GM12878 (cell line): Measurements from ENCODE around the gene MTRF1. TPM values are rescaled to one million over a fixed set of nuclear protein-coding genes. Genes with fewer than 3 reads are reported as not detected.

Experiments
- ATAC-seq: fragments of 200-7000 bp; cut with Tn5 transposase; 3 replicates; pipeline ENCODE4 v1.9.1; 2020; ENCODE audit warnings: mild to moderate bottlenecking, moderate library complexity
- BruUV-seq: library from RNA; stranded (reverse); fragments of 400-500 nt; replicated peaks from 2 replicates; lab custom pipeline; 2021; lab: Mats Ljungman, UMichigan
- CTCF ChIA-PET: fragments of 300-600 bp; sonication (Branson Sonifier 250); formaldehyde crosslinking; extraction: SDS; loops from one replicate; lab custom pipeline; 2021; ENCODE audit warnings: inconsistent platforms; lab: Yijun Ruan, JAX
- POLR2A ChIA-PET: fragments of 350-600 bp; formaldehyde crosslinking; extraction: SDS; loops from one replicate; lab custom pipeline; 2021; ENCODE audit warnings: inconsistent platforms; lab: Charles Lee
- RAD21 ChIA-PET: fragments of 300-600 bp; sonication (Branson Sonifier 250); formaldehyde crosslinking; loops from one replicate; lab custom pipeline; 2023; ENCODE audit warnings: antibody characterized with exemption; ENCODE audit not compliant: unreplicated experiment; lab: Charles Lee
- SMC1A ChIA-PET: fragments of 300-600 bp; sonication (Branson Sonifier 250); formaldehyde crosslinking; loops from one replicate; lab custom pipeline; 2023; ENCODE audit not compliant: unreplicated experiment, uncharacterized antibody; lab: Charles Lee
- DNase-seq: peaks from one replicate; pipeline ENCODE4 v3.0.0-alpha.2; 2011; ENCODE audit warnings: low read depth, low spot score
- FAIRE-seq: peaks from 3 replicates; lab custom pipeline; 2011; peaks lifted over from hg19 to GRCh38; lab: Jason Lieb, UNC
- H2AFZ ChIP-seq: 2 replicates; pipeline ENCODE4 v1.6.0; 2011; ENCODE audit warnings: low read depth, low read length, control low read depth; ENCODE audit not compliant: control insufficient read depth
- H3K27ac ChIP-seq: 2 replicates; pipeline ENCODE4 v1.5.1; 2011; ENCODE audit warnings: control low read depth; ENCODE audit not compliant: control insufficient read depth, insufficient read depth
- H3K27me3 ChIP-seq, 2 experiments: replicated peaks in 1 of 2; 2 replicates each; pipeline versions ENCODE4 v1.6.0 to v1.6.1; 2011; ENCODE audit warnings: low read length in 1 of 2; ENCODE audit not compliant: control insufficient read depth in 2 of 2, insufficient read depth in 2 of 2
- H3K36me3 ChIP-seq, 2 experiments: 2 replicates each; pipeline ENCODE4 v1.5.1; 2011; ENCODE audit warnings: low read length in 1 of 2; ENCODE audit not compliant: control insufficient read depth in 2 of 2, insufficient read depth in 2 of 2
- H3K4me1 ChIP-seq: 2 replicates; pipeline ENCODE4 v1.6.1; 2011; ENCODE audit warnings: mild to moderate bottlenecking, low read length, moderate library complexity, mixed read lengths; ENCODE audit not compliant: control insufficient read depth, insufficient read depth
- H3K4me2 ChIP-seq: 2 replicates; pipeline ENCODE4 v1.6.0; 2011; ENCODE audit warnings: control low read depth; ENCODE audit not compliant: control insufficient read depth, insufficient read depth
- H3K4me3 ChIP-seq: fragments of 200-600 bp; sonication (generic); 2 replicates; pipeline ENCODE4 v1.5.1; 2016
- H3K79me2 ChIP-seq: 2 replicates; pipeline ENCODE4 v1.6.0; 2011; ENCODE audit warnings: low read length; ENCODE audit not compliant: control insufficient read depth, insufficient read depth
- H3K9ac ChIP-seq: 2 replicates; pipeline ENCODE4 v1.8.0; 2011; ENCODE audit warnings: low read length, control low read depth, mixed read lengths; ENCODE audit not compliant: control insufficient read depth, insufficient read depth
- H3K9me3 ChIP-seq: replicated peaks from 3 replicates; pipeline ENCODE4 v1.5.1; 2011; ENCODE audit warnings: mild to moderate bottlenecking, low read length; ENCODE audit not compliant: control insufficient read depth, insufficient read depth
- H4K20me1 ChIP-seq: 2 replicates; pipeline ENCODE4 v1.6.0; 2011; ENCODE audit not compliant: control insufficient read depth, insufficient read depth
- BHLHE40 ChIP-seq, 2 experiments: fragments of 450-650 bp in 1 of 2; IDR thresholded peaks; 2 replicates each; pipeline ENCODE4 v1.6.1; 2011 to 2017; ENCODE audit warnings: low read depth in 2 of 2, borderline replicate concordance in 1 of 2, improper control_type of control experiment in 1 of 2, low read length in 1 of 2, mild to moderate bottlenecking in 1 of 2
- MYB ChIP-seq: fragments of 150-350 bp; IDR thresholded peaks from 2 replicates; pipeline ENCODE4 v1.6.1; 2014; ENCODE audit warnings: mild to moderate bottlenecking, low read depth, low read length, borderline replicate concordance
- PAX8 ChIP-seq: fragments of 450-650 bp; IDR thresholded peaks from 2 replicates; pipeline ENCODE4 v1.6.1; 2017; ENCODE audit warnings: mild to moderate bottlenecking, moderate library complexity
- RELB ChIP-seq: fragments of 450-650 bp; IDR thresholded peaks from 2 replicates; pipeline ENCODE4 v1.6.1; 2017; ENCODE audit warnings: low read depth, mild to moderate bottlenecking, moderate library complexity
- ZBTB11 ChIP-seq: fragments of 450-650 bp; formaldehyde crosslinking; IDR thresholded peaks from 2 replicates; pipeline ENCODE4 v1.5.0; 2022; ENCODE audit warnings: mild to moderate bottlenecking, missing genetic modification characterization
- ZNF207 ChIP-seq: fragments of 450-650 bp; IDR thresholded peaks from 2 replicates; pipeline ENCODE4 v1.6.1; 2014; ENCODE audit warnings: antibody characterized with exemption, mild to moderate bottlenecking, borderline replicate concordance
- WGBS: methylation state at CpG from one replicate; pipeline ENCODE4 v1.1.6; 2016; ENCODE audit warnings: low lambda C conversion rate; ENCODE audit not compliant: insufficient replicate concordance, insufficient coverage; ENCODE audit errors: missing lambda C conversion rate; 5-methylcytosine and 5-hydroxymethylcytosine counted together
- in situ Hi-C: fragments of 300-500 bp; cut with MboI; formaldehyde crosslinking; loops from 9 replicates; pipeline ENCODE4 v1.14.3; 2018; ENCODE audit warnings: mixed read lengths
- intact Hi-C: fragments of 100-400 bp; cut with micrococcal nuclease; formaldehyde crosslinking; loops from one replicate; pipeline ENCODE4 v1.14.2; 2022; ENCODE audit not compliant: unreplicated experiment
- polyA plus RNA-seq, 11 experiments: library from polyadenylated mRNA; depleted of rRNA in 4 of 11; unstranded in 6 of 11; stranded (reverse) in 5 of 11; fragments of >200 nt; fragmentation: Nextera tagmentation in 4 of 11; fragmentation: Illumina TruSeq in 1 of 11; extraction: Ambion mirVana in 4 of 11; extraction: Trizol in 1 of 11; gene quantifications; 1 replicate in 1 of 11; 2 replicates in 10 of 11; pipeline versions ENCODE4 v1.2.1 to v1.2.3, GENCODE V29; 2011 to 2016; ENCODE audit warnings: inconsistent platforms in 2 of 11, missing spikeins in 2 of 11, low read depth in 1 of 11
- total RNA-seq, 4 experiments: library from RNA; depleted of rRNA in 3 of 4; stranded (reverse); fragments of >200 nt in 3 of 4; fragmentation: Illumina TruSeq in 1 of 4; extraction: Trizol in 1 of 4; gene quantifications; 2 replicates each; pipeline versions ENCODE4 v1.2.1 to v1.2.3, GENCODE V29; 2013 to 2021

The MTRF1 gene
- total and polyA plus RNA-seq, 10 of the 15 experiments (the other 5 are each of a cell fraction or from before 2014, with no cell fraction given), result 12.1 to 33.7 (median 20.6) TPM

GRCh38 chr13:41179593-41180250 lies 83.7 kb downstream of the MTRF1 start:
- Histone ChIP-seq H3K27ac (no peak overlapping the region), H3K9me3 (peaks cover 2% of the 10 kb centered on the region; the same call in 2 of the 3 replicates), H3K4me3 (no peak overlapping the region), H3K36me3 (no peaks in the 10 kb centered on the region), H2AFZ (no peak overlapping the region), H4K20me1 (no peaks in the 10 kb centered on the region), H3K4me2 (no peak overlapping the region), H3K4me1 (no peaks in the 10 kb centered on the region), H3K79me2 (no peaks in the 10 kb centered on the region), H3K9ac (no peak overlapping the region), H3K27me3 (no peaks in the 10 kb centered on the region)
- ATAC-seq (no peak), DNase-seq (no peak), FAIRE-seq (no peak)
- RAD21 ChIA-PET, result no interaction called here
- intact Hi-C loops (no loop called here), in situ Hi-C loops (no loop called here)
- SMC1A ChIA-PET, result no interaction called here
- no TSS peak for BruUV-seq
- WGBS, result 68% methylated on average over 4 of the region's 4 CpGs
- CTCF ChIA-PET, result interaction anchor here (1.6 kb wide), 1 partner anchor 54 kb away, joined by 3 read pairs; no protein-coding TSS in a partner anchor
- POLR2A ChIA-PET, result no interaction called here
- peak in 1 of 2 experiments; percentile 55; a peak in 1 of 4 replicates for TF ChIP-seq BHLHE40 (IDR thresholded peaks at IDR 0.05; ENCODE audit: borderline replicate concordance in 1 of 2, low read depth in 2 of 2, low read length in 1 of 2)
- TF ChIP-seq PAX8, result no peak

- Histone ChIP-seq H3K9ac (no peak overlapping the region), H3K9me3 (peaks cover 2% of the 10 kb centered on the region; the same call in 2 of the 3 replicates), H3K27ac (no peak overlapping the region), H3K4me3 (no peak overlapping the region), H3K36me3 (no peaks in the 10 kb centered on the region), H2AFZ (no peak overlapping the region), H3K4me1 (no peaks in the 10 kb centered on the region), H3K4me2 (no peak overlapping the region), H4K20me1 (no peaks in the 10 kb centered on the region), H3K79me2 (no peaks in the 10 kb centered on the region), H3K27me3 (no peaks in the 10 kb centered on the region)
- ChIA-PET CTCF (no interaction called here), POLR2A (interaction anchor here (0.6 kb wide), 1 partner anchor 140 kb away, joined by 5 read pairs; no protein-coding TSS in a partner anchor), SMC1A (no interaction called here), RAD21 (no interaction called here)
- no TSS peak for BruUV-seq
- intact Hi-C loops (no loop called here), in situ Hi-C loops (no loop called here)
- no peak for DNase-seq
- no peak for ATAC-seq
- no peak for FAIRE-seq
- TF ChIP-seq ZNF207, result no peak
- TF ChIP-seq ZBTB11 (CRISPR knock-in tag), result no peak
- no peak for TF ChIP-seq RELB
- no peak for TF ChIP-seq MYB
- 73% methylated on average over 7 of the region's 7 CpGs for WGBS
Measured at GRCh38 chr13:41178040-41178439, 85.3 kb downstream of the MTRF1 start.
